Upper lobe of right lung (tissue), 1 donor: ENCODE data around the gene VPS39. TPM values are rescaled to one million over a fixed set of nuclear protein-coding genes. Genes with fewer than 3 reads are reported as not detected.

Experiments
- ATAC-seq: fragments of 200-7000 bp; cut with Tn5 transposase; one replicate; pipeline ENCODE4 v1.9.1; 2020; ENCODE audit warnings: mild to moderate bottlenecking, moderate library complexity
- DNase-seq: peaks from one replicate; pipeline ENCODE4 v3.0.0-alpha.2; 2020
- H3K27ac ChIP-seq: fragments of 200-600 bp; one replicate; pipeline ENCODE4 v1.8.0; 2022
- H3K27me3 ChIP-seq: fragments of 200-600 bp; one replicate; pipeline ENCODE4 v1.8.0; 2022; ENCODE audit warnings: mild to moderate bottlenecking
- H3K36me3 ChIP-seq: fragments of 200-600 bp; one replicate; pipeline ENCODE4 v1.8.0; 2022
- H3K4me1 ChIP-seq: fragments of 200-600 bp; one replicate; pipeline ENCODE4 v1.8.0; 2022
- H3K4me3 ChIP-seq: fragments of 200-600 bp; one replicate; pipeline ENCODE4 v1.8.0; 2022; ENCODE audit warnings: mild to moderate bottlenecking
- H3K9me3 ChIP-seq: fragments of 200-600 bp; one replicate; pipeline ENCODE4 v1.8.0; 2022
- intact Hi-C: fragments of 100-400 bp; cut with DNase I; formaldehyde crosslinking; loops from one replicate; pipeline ENCODE4 v1.11.0; 2022
- total RNA-seq: library from RNA; stranded (reverse); fragmentation: NEBNext Ultra II Directional; extraction: Animal tissue kit (Norgen Biotek cat#: 25700); gene quantifications from one replicate; pipeline ENCODE4 v1.2.1, GENCODE V29; 2021
- TF ChIP-seq, protein P1 (sequence below): fragments of 200-600 bp; IDR thresholded peaks from one replicate; pipeline ENCODE4 v1.8.0; 2022; ENCODE audit warnings: antibody characterized with exemption
- donor health status: DM: no; HTN: yes; CAD: no; lungs with severe emphysema.

VPS39 gene
- total RNA-seq, 1 donor from 2014 or later, result 83.3 TPM

DNA sequence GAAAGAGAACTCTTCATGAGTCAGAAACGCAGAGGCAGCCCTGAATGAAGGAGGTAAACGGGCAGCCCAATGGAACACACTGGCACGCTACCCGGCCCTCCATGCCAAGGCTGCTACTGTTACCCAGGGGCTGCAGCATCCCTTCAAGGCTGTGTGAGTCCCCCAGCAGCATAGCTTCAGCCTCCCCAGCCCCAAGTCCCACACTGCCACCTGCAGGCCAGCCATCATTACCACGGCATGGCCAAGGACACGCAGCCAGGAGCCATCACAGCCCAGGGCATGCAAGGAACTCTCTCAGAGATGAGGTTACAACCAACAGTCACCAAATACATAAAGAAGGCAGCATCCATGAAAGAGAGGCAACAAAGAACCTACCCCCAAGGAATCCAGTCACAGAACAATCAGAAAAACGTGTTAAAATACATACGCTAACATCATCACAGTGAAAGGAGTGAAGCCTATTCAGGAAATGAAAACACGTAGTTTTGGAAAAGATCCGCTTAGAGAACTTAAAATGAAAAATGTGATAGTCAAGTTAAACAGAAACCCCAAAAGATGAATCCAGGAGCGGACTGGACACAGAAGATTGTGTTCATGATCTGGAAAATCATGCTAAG, 74.1 kb downstream of the VPS39 start:
- H3K27me3 ChIP-seq, result peaks cover 11% of the 10 kb centered on the region
- H3K27ac ChIP-seq, result no peak overlapping the region
- H3K9me3 ChIP-seq, result no peaks in the 10 kb centered on the region
- no peaks in the 10 kb centered on the region for H3K4me1 ChIP-seq
- ATAC-seq (peak; percentile 81), DNase-seq (peak; percentile 89)
- intact Hi-C loops, result loop anchor here (5.0 kb wide), 1 partner anchor 67 kb away; no protein-coding TSS in a partner anchor
- no peaks in the 10 kb centered on the region for H3K36me3 ChIP-seq
- TF ChIP-seq, protein P1, sequence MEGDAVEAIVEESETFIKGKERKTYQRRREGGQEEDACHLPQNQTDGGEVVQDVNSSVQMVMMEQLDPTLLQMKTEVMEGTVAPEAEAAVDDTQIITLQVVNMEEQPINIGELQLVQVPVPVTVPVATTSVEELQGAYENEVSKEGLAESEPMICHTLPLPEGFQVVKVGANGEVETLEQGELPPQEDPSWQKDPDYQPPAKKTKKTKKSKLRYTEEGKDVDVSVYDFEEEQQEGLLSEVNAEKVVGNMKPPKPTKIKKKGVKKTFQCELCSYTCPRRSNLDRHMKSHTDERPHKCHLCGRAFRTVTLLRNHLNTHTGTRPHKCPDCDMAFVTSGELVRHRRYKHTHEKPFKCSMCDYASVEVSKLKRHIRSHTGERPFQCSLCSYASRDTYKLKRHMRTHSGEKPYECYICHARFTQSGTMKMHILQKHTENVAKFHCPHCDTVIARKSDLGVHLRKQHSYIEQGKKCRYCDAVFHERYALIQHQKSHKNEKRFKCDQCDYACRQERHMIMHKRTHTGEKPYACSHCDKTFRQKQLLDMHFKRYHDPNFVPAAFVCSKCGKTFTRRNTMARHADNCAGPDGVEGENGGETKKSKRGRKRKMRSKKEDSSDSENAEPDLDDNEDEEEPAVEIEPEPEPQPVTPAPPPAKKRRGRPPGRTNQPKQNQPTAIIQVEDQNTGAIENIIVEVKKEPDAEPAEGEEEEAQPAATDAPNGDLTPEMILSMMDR, result peak; percentile 62
- H3K4me3 ChIP-seq, result no peak overlapping the region

DNA sequence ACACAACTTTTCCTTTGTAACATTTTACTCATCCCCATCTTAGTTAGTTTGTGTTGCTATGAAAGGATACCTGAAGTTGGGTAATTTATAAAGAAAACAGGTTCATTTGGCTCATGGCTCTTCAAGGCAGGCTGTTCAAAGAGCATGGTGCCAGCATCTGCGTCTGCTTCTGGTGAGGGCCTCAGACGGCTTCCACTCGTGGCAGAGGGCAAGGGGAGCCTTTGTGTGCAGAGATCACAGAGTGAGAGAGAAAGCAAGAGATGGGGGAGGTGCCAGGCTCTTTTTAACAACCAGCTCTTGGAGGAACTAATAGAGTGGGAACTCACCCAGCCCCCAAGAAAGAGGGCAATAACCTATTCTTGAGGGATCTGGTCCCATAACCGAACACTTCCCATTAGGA, 74.7 kb downstream of the VPS39 start:
- Histone ChIP-seq H3K27ac (no peak overlapping the region), H3K9me3 (no peaks in the 10 kb centered on the region), H3K36me3 (no peaks in the 10 kb centered on the region), H3K27me3 (peaks cover 11% of the 10 kb centered on the region), H3K4me3 (no peak overlapping the region), H3K4me1 (no peaks in the 10 kb centered on the region)
- TF ChIP-seq, protein P1, result no peak
- DNase-seq (no peak), ATAC-seq (no peak)
- intact Hi-C loops, result loop anchor here (5.0 kb wide), 1 partner anchor 66 kb away; no protein-coding TSS in a partner anchor

DNA sequence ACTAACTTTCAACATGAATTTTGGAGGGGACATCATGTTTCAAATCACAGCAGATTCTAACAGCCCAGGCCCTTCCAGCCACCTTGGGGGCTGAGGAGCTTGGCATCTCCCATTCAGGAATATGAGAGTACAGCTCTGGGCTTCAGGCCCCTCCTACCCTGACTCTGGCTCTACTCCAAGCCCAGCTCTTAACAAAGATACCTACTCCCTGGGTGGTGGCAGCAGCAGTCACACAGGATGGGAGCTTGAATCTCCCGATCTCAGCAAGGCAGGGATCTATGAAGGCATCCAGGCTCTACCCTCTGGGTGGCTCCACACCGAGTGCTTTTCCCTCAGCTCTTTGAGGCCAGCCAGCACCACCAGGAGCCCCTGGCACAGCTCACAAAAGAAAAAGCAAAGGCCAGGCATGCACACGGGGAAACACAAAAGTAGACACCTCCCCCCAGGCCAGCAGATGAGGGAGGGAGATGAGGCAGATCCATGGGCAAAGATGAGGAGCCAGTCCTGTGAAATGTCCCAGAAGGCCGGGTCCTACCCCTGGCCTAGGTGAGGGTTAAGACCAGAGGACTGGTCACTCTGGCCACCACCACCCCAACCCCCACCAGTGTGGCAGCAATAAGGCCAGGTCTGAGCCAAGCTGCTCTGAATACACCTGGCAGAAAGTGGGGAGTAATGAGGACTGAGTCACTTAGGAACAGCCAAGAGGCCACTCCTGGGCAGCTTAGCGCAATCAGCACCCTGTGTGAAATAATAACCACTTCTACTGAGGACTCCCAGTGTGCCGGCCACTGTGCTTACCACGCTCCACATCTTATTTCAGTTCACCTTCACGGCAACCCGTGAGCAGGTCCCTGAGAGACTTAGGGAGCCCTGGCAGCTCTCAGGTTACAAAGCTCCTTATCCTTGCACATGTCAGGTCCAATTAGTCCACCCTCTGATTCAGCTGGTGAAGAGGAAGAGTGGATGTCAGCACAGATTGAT, 76.0 kb downstream of the VPS39 start:
- Histone ChIP-seq H3K27ac (no peak overlapping the region), H3K9me3 (no peaks in the 10 kb centered on the region), H3K4me1 (no peaks in the 10 kb centered on the region), H3K4me3 (no peak overlapping the region), H3K36me3 (no peaks in the 10 kb centered on the region), H3K27me3 (peaks cover 11% of the 10 kb centered on the region)
- ATAC-seq (peak; percentile 87), DNase-seq (peak; percentile 76)
- intact Hi-C loops, result loop anchor here (5.0 kb wide), 1 partner anchor 65 kb away; no protein-coding TSS in a partner anchor
- TF ChIP-seq, protein P1, result no peak

DNA sequence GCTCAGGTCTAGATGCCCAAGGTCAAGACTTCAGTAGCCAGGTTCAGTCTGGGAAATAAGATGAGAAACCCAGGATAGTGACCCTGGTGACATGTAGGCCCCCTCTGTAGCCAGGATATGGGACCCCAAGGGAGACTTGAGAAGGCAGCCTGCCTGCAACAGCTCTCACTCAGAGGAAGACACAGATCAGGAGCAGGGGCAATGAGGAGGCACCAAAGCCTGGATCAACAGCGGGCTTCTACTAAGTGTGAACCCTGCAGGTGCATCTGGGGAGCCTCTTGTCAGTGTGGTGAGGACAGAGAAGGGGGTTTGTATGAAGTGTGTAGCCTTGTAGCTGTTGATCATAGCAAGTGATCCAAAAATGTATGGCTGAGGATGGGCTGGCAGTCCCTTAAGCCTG, 77.1 kb downstream of the VPS39 start:
- no peaks in the 10 kb centered on the region for H3K4me1 ChIP-seq
- H3K27me3 ChIP-seq, result peaks cover 11% of the 10 kb centered on the region
- no peaks in the 10 kb centered on the region for H3K9me3 ChIP-seq
- TF ChIP-seq, protein P1, result no peak
- intact Hi-C loops, result loop anchor here (5.0 kb wide), 1 partner anchor 64 kb away; no protein-coding TSS in a partner anchor
- ATAC-seq (no peak), DNase-seq (no peak)
- H3K4me3 ChIP-seq, result no peak overlapping the region
- H3K36me3 ChIP-seq, result no peaks in the 10 kb centered on the region
- H3K27ac ChIP-seq, result no peak overlapping the region

DNA sequence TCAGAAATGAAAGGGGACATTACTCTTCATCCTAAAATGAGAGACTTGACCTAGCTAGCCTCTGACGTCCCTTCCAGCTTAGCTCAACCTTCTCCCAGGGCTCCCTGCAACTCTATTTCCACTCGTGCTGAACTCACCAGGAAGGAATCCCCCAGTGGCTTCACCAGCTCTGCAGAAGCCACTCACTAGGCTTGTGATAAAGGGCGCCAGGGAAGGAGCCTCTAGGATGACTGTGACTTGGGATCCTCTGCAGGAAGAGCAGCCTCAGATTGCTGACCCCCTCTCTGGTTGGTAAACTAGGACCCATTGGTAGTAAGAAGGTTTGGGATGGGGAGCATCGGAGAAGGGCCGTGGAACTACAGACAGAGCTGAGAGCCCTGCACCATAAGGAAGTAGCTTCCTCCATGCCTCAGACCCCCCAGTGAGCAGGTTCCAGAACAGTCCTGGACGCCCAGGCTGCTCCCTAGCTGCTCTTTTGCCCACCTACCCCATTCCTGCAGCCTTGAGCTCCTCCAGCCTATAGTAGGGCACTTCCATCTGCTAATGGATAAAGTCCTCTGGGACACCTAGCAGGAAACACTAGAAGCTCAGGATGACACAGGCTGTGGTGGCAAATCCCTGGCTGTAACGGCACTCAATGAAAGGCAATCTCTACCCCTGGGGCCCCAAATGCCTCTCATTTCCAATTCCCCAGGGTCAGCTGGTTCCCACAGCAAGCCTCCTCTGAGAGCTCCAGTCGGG, 77.7 kb downstream of the VPS39 start:
- H3K36me3 ChIP-seq, result no peaks in the 10 kb centered on the region
- ATAC-seq, result no peak
- H3K27ac ChIP-seq, result no peak overlapping the region
- intact Hi-C loops, result loop anchor here (5.0 kb wide), 1 partner anchor 63 kb away; no protein-coding TSS in a partner anchor
- no peaks in the 10 kb centered on the region for H3K4me1 ChIP-seq
- H3K4me3 ChIP-seq, result no peak overlapping the region
- peaks cover 11% of the 10 kb centered on the region for H3K27me3 ChIP-seq
- H3K9me3 ChIP-seq, result no peaks in the 10 kb centered on the region
- TF ChIP-seq, protein P1, result no peak
- DNase-seq, result peak; percentile 23
